Measurements from ENCODE around the gene CSNK1E.
"Not testable (repeated sequence)": the region's sequence is repeated elsewhere in the genome, so short reads cannot be mapped to it uniquely, and the experiment has no call there.

Gene CSNK1E

DNA sequence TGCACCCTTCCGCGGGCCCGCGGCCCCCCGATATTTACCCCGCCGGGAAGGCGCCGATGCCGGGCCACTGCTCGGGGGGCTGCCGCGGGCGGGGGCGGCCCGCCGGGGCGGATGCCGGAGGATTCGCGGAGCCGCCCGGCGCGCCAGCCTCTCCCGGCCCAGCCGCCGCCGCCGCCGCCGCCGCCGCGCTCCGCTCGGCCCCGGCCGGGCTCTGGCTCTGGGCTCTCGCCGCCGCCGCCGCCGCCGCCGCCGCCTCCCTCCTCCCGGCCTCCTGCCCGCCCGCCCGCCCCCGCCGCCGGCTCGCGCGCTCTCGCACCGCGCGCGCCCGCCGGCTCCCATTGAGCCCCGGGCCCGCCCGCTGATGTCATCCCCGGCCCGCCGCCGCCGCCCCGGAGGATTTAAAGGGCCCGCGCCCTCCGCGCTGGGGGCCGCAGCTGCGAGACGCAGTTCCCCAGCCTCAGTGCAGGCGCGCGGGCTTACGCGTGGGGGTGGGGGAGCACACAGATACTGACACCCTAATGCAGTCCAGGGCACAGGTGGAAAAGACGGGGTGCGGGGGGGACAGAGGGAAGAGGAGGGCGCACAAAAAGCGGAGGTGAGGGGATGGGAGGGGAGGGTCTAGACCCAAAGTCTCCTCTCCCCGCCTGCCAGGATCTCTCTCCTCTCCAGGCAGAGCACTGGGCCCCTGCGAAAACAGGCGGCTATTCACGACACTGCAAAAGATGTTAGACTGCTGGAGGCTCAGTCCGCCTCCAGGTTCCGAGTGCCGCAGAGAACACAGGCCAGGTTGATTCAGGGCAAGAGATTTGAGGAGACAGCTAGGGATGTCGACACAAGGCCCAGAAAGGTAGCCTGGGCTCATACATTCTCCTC lies at the start of gene CSNK1E:
Gene CSNK1E (minus strand): TSS at position 312 of the 873 bp plus-strand sequence. CDS start 3,276 bp downstream, outside the sequence.
- peak; percentile 87 for DNase-seq

DNA sequence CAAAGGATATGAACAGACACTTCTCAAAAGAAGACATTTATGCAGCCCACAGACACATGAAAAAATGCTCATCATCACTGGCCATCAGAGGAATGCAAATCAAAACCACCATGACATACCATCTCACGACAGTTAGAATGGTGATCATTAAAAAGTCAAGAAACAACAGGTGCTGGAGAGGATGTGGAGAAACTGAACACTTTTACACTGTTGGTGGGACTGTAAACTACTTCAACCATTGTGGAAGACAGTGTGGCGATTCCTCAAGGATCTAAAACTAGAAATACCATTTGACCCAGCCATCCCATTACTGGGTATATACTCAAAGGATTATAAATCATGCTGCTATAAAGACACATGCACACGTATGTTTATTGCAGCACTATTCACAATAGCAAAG lies 48.6 kb upstream of the CSNK1E start:
- DNase-seq, result not testable (repeated sequence)

DNA sequence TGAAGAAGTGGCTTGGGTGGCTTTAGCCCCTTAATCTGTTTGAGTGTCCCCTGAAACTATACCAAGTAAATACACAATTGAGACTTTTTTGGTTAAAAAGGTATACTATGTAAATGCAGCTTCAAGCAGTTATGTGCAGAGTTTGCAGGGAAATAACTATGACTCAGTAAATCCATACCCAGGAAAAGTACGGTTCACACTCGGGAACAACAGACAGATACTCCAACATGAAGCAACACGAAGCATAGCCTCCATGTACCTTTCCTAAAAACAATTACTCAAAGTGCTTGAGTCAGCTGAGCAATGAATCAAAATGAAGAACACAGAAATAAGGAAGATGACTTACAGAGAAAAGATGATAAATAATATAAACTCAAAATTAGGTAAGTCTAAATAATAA lies 47.9 kb upstream of the CSNK1E start:
- DNase-seq, result not testable (repeated sequence)

DNA sequence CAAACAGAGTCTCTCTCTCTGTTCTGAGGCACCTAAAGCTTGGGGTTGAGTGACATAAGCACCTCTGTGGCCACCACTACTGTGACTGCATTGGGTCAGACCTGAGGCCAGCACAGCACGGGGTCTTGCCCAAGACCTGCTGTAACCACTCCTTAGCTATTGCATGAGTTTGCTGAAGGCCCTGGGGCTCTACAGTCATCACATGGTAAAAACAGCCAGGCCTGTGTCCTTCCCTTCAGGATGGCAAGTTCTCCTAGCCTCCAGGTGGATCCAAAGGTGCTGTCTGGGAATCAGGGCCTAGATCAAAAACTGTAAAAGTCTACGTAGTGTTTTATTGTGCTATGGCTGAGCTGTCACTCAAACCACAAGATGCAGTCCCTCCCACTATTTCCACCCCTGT lies 43.3 kb upstream of the CSNK1E start:
- not testable (repeated sequence) for DNase-seq

DNA sequence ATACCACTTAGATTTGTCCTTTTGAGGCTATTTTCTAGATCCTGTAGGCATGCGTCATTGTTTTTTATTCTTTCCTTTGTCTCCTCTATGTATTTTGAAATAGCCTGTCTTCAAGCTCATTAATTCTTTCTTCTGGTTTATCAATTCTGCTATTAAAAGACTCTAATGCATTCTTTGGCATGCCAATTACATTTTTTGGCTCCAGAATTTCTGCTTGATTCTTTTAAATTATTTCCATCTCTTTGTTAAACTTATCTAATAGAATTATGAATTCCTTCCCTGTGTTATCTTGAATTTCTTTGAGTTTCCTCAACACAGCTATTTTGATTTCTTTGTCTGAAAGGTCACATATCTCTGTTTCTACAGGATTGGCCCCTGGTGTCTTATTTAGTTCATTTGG lies 42.6 kb upstream of the CSNK1E start:
- DNase-seq, result not testable (repeated sequence)

DNA sequence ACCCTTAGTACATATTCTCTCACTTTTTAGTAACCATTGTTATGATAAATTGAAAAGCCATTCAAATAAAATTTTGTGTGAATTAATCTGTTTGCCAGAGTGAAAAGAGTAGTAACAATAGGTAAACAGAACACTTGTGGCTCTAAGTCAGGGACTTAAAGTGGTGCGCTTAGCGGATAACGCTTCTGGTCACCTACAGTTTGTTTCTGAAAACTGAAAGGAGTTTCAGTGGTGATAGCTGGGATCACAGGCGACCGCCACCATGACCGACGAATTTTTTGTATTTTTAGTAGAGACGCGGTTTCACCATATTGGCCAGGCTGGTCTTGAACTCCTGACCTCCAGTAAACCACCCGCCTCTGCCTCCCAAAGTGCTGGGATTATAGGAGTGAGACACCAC lies 40.7 kb upstream of the CSNK1E start:
- DNase-seq, result not testable (repeated sequence)

DNA sequence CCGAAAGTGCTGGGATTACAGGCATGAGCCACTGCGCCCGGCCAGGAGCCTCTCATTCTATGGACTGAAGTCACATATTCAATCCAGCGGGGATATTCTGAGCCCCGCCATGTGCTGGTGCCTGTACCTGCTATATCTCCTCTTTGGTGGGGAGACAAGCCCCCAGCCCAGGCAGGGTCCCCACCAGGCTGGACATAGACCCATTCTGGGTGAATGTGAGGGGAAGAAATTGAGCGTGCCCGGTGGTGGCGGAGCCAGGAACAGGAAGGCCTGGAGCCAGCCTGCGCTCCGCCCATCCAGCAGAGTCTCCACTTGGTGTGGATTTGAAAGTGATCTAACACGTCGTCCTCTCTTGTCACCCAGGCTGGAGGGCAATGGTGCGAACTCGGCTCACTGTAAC lies 38.0 kb upstream of the CSNK1E start:
- no peak for DNase-seq

DNA sequence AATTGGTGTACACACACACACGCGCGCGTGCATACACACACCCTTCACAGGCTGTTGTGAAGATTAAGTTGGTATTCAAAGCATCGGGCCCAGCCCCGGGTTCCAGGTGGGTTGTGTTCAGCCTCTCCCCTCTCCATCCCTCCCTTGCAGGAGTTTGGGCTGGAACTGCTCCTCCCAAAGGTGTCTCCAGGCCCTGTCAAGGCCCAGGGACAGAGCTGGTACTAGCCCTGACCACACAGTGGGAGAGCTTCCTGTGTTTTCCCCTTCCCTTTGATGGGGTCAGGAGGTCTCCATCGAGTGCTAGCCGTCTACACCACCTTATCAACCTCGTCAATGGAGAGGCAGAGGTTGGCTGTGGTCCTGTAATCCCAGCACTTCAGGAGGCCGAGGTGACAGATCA lies 36.5 kb upstream of the CSNK1E start:
- DNase-seq, result no peak

DNA sequence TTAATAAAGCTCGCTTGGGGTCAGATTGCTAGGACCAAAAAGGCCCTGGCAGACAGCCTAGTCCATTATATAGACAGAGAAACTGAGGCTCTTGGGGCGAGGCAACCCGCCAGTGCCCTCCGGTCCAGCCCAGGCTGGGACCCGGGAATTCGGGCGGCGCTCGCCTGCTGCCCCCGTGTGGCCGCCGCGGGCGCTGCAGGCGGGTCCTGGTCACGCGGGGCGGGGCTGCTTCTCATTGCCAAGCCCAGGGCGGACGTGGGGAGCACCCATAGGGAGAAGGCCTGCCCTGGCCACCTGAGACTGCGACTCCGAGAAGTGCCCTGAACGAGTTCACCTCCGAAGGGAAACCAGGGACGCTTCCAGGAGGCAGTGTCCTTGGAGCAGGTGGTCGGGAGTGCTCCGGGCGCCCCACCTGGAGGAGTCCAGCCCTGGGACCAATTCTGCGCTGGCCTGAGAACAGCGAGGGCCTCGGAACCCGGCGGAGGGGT lies 36.0 kb upstream of the CSNK1E start:
- peak; percentile 78 for DNase-seq

DNA sequence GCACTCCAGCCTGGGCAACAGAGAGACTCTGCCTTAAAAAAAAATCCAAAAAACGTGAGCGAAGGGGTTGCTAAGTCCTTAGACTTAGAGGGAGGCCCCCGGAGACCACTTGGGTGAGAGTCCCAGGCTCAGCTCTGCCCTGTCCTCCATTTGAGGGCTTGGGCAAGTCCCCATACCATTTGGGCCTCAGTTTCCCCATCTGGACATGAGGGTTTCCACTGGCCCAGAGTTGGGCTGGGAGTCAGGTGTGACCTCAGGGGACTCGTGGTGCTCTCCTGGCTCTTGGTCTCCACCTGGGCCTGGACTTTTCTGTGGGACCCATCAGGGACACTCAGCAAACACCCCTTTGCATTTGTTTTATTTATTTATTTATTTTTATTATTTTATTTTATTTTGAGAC lies 35.2 kb upstream of the CSNK1E start:
- DNase-seq, result no peak

DNA sequence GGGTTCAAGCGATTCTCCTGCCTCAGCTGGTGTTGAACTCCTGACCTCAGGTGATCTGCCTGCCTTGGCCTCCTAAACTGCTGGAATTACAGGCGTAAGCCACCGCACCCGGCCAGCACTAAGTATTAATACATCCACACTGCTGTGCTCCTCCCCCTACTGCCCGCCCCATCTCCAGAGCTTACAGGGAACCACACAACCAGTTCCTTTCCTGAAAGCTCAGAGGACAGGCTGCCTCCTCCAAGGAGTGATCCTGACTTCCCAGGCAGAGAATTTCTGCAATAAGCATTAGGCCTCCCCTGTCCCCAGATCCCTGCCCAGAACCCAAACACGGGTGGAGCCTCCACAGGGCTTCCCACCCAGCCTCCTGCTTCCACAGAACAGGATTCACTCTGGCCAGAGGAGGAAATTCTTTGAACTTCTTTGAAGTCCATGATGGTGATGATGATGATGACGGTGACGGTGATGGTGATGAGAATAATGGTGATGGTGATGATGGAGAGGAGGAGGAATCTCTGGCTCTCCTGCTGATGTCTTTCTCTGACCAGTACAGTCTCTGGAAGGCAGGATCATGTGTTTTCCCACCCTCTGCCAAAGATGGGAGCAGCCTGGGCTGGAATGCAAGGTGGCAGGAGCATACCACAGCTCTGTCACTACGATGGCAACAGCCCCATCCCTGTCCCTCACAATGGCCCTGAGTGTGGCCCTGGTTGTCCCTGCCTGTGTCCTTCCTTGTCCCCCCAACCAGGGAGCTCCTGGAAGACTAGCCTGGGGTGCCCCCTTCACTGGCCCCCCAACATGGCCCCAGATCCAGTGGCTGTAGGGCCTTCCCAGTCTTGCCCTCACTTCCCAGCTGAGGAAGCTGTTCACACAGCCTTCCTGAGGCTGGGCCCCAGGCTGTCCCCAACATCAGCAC lies 33.5 kb upstream of the CSNK1E start:
- DNase-seq, result no peak

DNA sequence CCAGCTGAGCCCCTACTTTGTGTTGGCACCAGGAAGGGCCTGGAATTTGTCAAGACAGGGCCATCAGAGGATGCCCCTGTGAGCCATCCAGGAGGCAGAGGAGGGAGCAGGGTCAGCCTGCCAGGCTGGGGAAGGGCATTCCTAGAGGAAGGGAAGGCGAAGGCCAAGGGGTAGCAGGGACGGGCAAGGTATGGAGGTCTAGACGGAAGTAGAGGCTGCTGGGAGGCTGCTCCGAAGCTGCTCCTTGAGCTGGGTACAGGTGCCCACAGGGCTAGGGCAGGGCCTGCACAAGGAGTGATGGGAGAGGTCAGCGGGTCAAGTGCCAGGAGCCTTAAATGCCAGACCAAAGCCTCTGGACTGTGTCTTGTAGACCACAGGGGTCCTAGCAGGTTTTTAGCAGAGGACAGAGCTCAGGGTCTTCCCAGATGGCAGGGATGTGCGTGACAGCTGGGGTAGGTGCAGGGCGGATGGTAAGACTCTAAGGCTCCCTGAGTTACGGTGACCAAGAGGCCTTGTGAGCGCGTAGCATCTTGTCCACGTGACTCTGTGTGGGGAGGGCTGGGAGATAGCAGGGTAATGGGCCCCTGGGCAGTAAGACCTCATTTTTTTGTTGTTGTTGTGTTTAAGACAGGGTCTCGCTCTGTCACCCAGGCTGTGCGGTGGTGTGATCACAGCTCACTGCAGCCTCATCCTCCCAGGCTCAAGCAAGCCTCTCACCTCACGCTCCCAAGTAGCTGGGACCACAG lies 31.7 kb upstream of the CSNK1E start:
- DNase-seq, result no peak

DNA sequence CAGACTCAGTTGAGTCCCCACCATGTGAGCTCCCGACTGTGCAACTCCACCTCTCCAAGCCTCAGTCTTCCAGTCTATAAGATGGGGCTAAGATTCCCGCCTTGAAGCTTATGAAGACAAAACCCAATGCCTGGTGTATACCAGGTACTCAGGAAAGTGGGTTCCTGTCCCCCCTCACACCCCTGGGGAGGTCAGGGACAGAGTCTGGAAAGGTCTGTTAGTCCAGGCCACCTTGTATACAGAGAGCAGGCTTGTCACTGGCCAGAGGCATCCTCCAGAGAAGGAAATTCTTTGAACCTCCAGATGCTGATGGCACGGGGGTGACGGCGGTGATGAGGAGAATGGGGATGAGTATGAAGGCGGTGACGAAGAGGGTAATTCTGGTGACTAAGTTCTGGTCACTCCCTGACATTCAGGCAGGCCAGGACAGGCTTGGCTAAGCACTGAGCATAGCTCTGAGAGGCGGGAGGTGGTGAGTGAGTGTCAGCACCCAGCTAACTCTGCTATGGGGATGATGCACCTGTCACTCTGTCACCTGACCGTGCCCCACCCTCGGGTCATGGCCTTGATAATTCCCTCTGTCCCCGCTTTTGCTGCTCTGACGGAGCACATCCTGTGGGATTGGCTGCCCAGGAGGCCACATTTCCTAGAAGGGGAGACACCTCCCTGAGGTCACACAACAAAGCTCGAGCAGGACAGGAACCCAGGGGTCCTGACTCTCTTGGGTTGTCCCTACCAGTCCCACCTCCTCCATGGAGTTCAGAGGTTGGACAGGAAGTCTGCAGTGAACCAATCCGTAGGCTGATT lies 30.9 kb upstream of the CSNK1E start:
- no peak for DNase-seq

DNA sequence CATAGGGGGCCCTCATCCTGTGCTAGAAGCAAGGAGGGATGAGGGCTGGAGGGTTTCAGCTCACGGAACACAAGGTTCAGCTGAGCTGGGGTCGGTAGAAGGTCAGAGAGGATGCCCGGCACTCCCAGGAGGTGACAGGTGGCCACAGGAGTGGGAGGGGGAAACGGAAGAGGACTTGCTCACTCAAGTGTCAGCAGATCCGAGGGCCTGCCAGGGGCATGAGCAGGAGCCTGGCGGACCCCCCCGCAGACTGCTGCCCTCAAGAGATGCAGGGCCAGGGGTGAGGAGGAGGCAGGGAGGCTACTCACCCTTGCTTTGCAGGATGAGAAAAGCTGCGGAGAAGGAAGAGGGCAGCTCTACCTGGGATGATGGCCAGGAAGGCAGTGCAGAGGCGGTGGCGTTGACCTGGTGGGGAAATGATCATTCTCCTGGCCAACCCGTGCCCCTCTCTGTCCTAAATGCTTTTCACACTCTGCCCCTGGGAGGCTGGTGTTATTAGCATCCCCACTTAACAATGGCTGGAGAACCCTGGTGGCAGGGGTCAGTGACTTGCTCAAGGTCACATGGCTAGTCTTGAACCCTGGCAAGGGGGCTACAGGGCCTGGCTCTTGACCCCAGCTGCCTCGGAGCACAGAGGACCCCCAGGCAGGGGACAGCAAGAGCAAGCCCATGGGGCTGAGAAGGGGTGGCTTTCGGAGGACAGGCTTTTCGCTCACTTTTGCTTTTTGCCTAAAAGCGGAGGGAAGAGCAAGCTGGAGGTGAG lies 30.1 kb upstream of the CSNK1E start:
- DNase-seq, result no peak

DNA sequence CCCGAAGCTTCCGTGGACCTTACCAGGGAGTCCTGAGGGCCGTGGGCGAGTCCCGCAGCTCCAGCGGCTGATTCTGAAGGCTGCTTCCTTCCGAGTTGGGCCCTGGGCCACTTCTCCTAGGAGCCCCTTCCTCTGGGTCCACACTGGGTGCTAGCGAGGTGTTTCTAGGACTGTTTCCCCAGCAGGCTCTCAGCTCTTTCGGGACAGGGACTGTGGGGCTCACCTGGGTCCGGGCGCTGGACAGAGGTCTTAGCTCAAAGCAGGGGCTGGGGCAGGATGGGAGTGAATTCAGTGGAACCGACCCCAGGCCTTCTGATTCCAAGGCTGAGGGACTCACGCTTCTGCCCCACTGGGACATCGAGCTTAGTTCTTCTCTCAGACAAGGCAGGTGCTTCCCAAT lies 29.3 kb upstream of the CSNK1E start:
- DNase-seq, result no peak

DNA sequence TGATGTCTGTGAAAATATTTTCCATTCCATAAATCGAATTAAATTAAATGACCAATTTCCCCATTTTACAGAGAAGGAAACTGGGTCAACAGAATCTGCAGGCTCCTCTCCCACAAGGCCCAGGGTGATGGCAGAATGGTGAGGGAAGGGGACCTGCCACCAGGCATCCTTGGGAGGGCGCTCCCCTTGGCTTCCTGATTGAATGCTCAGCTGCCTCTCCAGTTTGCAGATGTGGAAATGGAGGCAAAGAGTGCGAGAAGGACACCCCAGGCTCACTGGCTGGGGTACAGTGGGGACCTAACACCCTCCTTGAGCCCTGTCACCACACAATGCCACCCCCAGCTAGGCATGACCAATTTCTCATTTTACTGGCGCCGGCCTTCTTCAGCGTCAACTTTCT lies 28.5 kb upstream of the CSNK1E start:
- DNase-seq, result no peak

DNA sequence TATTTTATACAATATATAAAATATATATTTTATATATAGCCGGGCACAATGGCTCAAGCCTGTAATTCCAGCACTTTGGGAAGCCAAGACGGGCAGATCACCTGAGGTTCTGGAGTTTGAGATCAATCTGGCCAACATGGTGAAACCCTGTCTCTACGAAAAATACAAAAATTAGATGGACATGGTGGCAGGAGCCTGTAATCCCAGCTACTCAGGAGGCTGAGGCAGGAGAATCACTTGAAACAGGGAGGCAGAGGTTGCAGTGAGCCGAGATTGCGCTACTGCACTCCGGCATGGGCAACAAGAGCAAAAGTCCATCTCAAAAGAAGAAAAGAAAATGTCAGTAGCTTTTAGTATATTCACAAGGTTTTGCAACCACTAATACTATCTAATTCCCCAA lies 22.7 kb upstream of the CSNK1E start:
- DNase-seq, result not testable (repeated sequence)

DNA sequence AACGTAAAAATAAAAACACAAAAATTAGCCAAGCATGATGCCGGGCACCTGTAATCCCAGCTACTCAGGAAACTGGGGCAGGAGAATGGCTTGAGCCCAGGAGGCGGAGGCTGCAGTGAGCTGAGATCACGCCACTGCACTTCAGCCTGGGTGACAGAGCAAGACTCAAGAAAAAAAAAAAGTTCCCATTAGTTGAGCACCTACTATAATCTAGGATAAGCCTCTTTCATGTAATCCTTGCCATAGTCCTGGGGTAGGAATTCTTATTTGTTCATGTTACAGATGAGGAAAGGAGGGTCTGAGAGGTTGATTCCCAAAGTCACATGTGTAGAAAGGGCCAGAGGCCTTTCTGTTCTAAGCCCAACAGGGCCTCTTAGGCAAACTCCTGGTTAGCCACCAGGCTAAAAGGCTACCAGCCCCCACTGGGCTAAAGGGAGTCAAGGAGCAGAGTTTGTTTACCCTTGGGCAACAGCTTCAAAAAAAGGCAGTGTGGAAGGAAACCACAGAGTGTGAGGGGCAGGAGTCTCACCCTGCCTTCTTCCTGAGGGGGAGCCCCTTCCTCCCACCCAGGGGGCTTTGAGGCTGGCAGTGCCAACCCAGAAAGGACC lies 21.6 kb upstream of the CSNK1E start:
- DNase-seq, result no peak

DNA sequence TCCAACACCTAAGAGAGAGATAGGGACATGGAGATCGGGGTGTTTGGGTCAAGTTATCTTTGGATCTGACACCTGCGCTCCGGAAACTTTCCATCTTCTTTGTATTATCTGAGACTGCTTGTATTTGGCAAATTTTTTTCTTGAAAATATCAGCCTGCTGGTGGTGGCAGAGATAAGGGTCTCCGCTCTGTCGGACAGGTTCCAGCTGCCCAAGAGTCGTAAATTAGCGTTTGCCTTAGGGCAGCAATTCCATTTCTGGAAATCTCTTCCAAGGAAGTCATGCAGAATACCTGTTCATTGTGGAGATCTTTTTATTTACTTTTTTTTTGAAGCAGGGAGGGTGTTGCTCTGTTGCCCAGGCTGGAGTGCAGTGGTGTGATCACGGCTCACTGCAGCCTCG lies 19.5 kb upstream of the CSNK1E start:
- no peak for DNase-seq

DNA sequence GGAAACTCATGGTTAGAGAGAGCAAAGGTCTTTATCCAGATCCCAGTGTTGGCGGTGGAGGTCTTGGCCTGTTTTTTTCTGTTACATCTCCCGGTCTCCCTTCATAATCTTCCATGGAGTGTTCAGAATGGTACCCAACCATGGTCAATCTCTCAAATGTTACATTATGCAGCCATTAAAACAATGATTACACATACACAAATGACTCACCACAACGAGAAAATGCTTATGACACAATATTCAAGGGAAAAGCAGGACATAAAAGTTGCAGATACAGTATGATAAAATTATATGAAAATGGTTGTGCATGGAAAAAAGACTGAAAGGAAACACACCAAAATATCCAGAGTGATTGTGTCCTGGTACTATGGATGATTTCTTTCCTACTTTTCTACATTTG lies 17.8 kb upstream of the CSNK1E start:
- DNase-seq, result no peak

DNA sequence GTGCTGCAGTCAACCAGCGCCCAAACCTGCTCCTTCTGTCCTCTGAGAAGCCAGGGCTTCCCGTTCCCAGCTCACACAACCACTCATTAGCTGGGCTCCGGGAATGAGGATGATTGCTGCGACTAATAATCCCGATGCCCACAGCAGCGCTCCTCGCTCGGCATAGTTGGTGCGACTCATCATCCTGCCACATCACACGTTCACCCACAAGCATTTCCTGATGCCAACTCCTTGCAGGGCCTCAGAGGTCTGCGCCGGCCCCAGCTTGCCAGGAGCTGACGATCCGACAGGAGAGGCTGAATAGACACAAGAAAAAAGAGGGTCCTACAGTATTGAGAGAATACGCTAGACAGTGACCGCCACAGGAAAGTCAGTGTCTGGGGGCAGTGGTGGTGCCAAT lies 10.6 kb upstream of the CSNK1E start:
- no peak for DNase-seq

Measured in femur (tissue), 1 donor.